ENCODE measurements around the gene MAPK1. TPM values are rescaled to one million over a fixed set of nuclear protein-coding genes. Genes with fewer than 3 reads are reported as not detected.
"Not testable (repeated sequence)": the region's sequence is repeated elsewhere in the genome, so short reads cannot be mapped to it uniquely, and the experiment has no call there.

The MAPK1 gene
- total RNA-seq, 1 donor from 2014 or later = 135 TPM

DNA sequence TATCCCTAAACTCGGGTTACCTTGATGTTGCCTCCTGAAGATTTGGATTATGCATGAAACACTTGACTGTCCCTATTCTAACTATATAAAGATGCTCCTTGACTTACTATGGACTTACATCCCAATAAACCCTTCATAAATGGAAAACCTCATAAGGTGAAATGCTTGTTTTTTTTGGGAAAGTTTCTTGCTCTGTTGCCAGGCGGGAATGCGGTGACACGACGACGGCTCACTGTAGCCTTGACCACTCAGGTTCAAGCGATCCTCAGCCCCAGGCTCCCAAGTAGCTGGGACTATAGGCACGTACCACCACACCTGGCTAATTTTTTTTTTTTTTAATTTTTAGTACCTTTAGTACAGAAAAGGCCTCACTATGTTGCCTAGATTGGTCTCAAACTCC lies 10.6 kb downstream of the MAPK1 start:
- DNase-seq (ENCODE audit: low spot score) (no peak), ATAC-seq (no peak)
- intact Hi-C loops (cut with DNase I) = no loop called here

DNA sequence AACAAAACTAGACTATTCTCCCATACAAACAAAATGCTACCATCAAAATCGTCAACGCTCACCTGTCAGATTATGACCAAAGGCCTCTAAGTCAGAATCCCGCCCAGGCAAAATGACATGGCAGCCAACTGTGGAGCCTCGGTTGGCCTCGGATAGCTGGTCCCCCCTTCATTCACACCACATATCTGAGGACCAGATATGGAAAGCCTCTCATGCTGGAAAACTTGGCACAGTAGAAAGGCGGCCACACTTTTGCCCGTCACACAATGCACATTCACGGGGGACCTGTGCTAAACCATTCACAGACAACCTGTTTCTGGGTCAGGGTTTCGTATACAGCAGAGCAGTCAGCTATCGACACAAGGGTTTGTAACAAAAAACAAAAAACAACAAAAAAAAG lies 11.2 kb downstream of the MAPK1 start:
- intact Hi-C loops (cut with DNase I) = no loop called here
- no peak for ATAC-seq
- DNase-seq (ENCODE audit: low spot score) = no peak

DNA sequence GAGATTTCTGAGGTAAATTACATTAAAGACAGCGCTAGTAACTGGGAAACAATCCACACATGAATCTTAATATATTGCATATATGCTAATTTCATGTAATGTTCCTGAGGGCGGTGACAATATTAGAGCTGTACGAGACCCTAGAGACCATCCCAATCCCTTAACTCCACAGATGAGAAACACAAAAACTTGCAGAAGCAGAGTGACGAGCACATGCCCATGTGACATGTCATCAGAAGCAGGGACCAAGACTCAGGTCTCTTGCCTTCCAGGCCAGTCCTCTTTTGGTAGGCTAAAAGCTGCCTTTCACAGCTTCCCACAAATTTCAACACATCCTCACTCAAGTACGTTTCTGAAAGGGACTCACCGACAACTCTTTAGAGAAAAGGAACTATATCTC lies 11.8 kb downstream of the MAPK1 start:
- intact Hi-C loops (cut with DNase I) = no loop called here
- DNase-seq (ENCODE audit: low spot score) = no peak
- no peak for ATAC-seq

DNA sequence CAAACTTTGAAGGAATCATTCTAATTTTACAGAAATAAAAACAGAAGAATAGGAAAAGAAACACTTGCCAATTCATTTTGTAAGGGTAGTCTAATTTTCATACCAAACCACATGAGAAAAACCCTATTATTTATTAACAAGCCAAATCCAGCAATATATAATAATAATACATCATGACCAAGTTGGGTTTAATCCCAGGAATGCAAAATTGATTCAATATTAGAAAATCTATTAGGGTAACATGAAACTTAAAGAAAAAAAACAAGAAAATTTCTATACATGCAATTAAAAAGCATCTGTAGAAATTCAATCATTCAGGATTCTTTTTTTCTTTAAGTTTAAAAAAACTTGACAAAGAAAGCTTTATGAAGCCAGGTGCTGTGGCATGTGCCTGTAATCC lies 16.8 kb downstream of the MAPK1 start:
- DNase-seq (ENCODE audit: low spot score) (no peak), ATAC-seq (no peak)
- intact Hi-C loops (cut with DNase I) = no loop called here

DNA sequence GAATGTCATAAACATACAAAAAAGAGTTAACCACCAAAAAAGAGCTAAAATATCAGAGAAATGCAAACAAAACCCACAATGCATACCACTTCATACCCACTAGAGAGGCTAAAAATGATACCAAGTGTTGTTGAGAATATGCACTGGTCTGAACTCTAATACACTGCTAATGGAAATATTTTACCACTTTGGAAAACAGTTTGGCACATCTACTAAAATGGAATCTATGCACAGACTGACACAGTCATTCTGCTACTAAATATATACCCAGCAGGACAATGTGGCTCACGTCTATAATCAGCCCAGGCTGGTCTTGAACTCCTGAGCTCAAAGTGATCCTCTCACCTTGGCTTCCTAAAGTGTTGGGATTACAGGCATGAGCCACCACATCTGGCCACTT lies 18.0 kb downstream of the MAPK1 start:
- ATAC-seq = no peak
- no peak for DNase-seq (ENCODE audit: low spot score)
- intact Hi-C loops (cut with DNase I) = no loop called here

DNA sequence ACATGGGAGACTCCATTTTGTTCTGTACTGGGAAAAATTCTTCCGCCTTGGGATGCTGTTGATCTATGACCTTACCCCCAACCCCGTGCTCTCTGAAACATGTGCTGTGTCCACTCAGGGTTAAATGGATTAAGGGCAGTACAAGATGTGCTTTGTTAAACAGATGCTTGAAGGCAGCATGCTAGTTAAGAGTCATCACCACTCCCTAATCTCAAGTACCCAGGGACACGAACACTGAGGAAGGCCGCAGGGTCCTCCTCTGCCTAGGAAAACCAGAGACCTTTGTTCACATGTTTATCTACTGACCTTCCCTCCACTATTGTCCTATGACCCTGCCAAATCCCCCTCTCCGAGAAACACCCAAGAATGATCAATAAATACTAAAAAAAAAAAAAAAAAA lies 19.4 kb downstream of the MAPK1 start:
- intact Hi-C loops (cut with DNase I); DNase-seq (ENCODE audit: low spot score); ATAC-seq: not testable (repeated sequence)

DNA sequence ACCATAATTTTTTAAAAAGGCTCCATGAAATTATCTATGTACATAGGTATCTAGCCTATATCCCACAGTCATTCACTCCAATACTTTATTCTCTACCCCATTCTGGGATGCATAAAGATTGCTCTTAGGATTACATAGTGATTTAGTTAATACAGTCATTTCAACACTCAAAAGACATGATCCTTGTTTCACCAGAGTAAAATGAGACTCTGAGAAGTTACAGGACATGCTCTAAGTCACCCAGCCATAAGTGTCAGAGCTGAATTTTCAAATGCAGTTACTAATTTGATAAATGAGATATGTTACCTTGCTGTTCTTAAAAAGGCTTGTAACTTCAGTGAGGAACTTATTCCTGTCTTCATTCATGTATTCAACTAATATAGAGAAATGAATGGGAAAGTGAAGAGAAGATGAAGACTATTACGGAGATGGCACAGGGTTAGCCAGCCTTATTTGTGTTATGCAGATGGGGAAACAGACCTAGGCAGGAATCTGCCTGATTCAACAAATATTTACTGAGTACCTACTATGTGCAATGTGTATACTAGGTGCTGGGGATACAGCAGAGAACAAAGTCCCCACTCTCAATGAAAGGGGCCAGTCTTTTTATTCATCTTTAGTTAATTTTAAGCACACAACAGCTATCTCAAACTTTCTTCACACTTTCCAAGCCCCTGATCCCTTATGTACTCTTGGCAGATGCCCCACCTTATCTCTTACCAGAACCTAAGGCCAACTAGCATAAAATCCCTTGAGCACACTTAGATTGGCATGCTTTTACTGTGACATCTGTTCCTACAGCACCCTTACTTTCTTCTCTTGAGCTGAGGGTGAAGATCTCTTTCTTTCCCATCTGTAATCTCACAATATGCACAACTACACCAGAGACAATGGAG lies 21.6 kb downstream of the MAPK1 start:
- DNase-seq (ENCODE audit: low spot score) (no peak), ATAC-seq (no peak)
- intact Hi-C loops (cut with DNase I) = no loop called here

DNA sequence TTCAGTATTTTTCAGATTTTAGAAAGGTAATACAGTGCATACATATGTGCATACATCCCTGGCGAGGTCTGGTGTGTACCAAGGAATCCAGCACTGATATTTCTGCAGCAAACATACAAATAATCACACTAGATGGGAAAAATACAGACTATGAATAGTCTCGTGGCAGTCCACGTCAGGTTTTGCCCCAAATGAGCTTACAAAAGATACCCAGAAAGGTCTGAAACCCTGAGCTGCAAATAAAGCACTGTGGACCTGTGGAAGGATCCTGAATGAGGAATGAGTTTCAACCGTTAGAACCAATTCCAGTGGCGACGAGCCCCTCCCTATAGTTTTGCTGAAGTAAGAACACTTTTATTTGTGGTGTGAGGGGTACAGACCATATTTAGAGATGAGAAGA lies 24.5 kb downstream of the MAPK1 start:
- DNase-seq (ENCODE audit: low spot score) = no peak
- intact Hi-C loops (cut with DNase I) = no loop called here
- no peak for ATAC-seq

DNA sequence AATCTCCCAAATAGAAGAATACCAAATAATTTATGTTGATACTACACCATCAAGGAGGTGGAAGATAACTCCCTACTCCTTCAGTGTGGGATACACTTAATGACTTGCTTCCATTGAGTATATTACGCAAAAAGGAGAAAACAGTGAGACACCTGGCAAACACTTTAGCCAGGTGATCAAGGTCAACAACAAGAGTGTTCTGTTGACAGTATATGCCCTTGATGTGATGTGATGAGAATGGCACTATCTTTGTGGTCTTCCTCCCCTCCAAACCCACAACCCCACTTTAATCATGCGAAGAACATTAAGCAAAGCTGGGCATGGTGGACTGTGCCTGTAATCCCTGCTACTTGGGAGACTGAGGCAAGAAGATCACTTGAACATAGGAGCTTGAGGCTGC lies 26.0 kb downstream of the MAPK1 start:
- intact Hi-C loops (cut with DNase I) = no loop called here
- ATAC-seq (no peak), DNase-seq (ENCODE audit: low spot score) (no peak)

DNA sequence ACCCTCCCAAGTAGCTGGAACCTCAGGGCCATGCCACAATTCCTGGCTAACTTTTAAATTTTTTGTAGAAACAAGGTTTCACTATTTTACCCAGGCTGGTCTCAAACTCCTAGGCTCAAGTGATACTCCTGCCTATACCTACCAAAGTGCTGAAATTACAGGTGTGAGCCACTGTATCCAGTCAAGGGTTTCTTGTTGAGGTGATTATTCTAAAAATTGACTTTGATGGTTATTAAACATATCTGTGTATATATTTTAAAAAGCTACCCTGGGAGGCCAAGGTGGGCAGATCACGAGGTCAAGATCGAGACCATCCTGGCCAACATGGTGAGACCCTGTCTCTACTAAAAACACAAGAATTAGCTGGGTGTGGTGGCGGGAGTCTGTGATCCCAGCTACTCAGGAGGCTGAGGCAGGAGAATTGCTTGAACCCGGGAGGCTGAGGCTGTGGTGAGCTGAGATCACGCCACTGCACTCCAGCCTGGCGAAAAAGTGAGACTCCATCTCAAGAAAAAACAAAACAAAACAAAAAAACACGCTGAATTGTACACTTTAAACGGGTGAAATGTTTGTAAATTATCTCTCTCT lies 27.1 kb downstream of the MAPK1 start:
- ATAC-seq = no peak
- intact Hi-C loops (cut with DNase I) = no loop called here
- DNase-seq (ENCODE audit: low spot score) = no peak

DNA sequence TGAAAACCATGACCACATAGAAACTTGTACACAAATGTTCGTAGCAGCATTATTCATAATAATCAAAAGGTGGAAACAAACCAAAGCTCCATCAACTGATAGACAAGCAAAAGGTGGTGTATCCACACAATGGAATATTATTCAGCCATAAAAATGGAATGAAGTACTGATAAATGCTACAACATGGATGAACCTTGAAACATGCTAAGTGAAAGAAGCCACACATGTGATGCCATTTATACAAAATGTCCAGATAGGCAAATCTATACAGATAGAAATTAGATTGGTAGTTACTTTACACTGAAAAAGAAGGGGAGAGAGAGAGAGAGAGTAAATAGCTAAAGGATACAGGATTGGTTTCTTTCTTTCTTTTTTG lies 27.7 kb downstream of the MAPK1 start:
- ATAC-seq = no peak

DNA sequence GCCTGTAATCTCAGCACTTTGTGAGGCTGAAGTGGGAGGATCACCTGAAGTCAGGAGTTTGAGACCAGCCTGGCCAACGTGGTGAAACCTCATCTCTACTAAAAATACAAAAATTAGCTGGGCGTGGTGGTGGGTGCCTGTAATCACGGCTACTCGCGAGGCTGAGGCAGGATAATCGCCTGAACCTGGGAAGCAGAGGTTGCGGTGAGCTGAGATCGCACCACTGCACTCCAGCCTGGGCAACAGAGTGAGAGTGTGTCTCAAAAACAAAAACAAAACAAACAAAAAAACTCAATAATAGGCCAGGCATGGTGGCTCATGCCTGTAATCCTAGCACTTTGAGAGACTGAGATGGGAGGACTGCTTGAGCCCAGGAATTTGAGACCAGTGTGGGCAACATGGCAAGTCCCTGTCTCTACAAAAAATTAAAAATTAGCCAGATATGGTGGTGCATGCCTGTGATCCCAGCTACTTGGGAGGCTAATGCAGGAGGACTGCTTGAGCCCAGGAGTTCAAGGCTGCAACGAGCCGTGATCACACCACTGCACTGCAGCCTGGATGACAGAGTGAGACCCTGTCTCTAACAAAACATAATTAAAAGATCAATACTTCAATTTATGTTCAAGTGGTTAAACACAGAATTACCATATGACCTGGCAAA lies 28.2 kb downstream of the MAPK1 start:
- DNase-seq (ENCODE audit: low spot score); ATAC-seq; intact Hi-C loops (cut with DNase I): not testable (repeated sequence)

More for the DNA sequence above, 27.7 kb downstream of the MAPK1 start:
- no peak for DNase-seq (ENCODE audit: low spot score)
- intact Hi-C loops (cut with DNase I) = no loop called here

DNA sequence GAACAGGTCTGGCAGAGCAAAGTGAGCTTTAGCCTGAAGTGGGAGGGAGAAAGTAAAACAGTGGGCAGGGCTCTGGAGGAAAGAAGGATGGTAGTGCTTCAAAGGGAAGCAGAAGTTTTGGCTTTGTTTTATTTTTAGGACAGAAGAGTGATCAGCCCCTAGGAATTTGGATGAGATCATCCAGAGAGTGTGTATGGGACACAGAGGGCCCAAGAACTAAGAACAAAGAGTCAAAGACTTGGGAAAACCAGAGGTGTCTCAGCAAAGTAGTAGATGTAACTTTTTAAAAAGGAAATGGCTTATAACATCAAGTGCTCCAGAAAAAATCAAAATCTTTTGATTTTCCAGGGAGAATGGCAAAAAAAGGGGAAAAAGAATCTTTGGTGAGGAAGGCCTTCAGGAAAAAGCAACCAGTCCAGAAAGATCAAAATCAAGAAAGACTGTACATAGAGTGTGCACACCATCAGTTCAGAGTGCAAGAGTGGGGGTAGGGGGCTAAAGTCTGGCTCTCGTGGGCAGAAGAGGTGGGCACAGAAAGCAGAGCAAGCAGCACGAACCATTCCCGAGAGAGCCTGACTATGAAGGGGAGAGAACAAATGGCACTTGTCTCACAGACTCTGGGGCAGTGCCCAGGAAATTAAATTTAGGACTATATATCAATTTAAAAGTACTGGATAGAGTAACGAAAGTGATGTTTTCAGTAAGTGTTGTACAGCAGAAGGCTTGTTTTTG lies 30.0 kb downstream of the MAPK1 start:
- ATAC-seq (peak; percentile 92), DNase-seq (ENCODE audit: low spot score) (no peak)
- intact Hi-C loops (cut with DNase I) = no loop called here

DNA sequence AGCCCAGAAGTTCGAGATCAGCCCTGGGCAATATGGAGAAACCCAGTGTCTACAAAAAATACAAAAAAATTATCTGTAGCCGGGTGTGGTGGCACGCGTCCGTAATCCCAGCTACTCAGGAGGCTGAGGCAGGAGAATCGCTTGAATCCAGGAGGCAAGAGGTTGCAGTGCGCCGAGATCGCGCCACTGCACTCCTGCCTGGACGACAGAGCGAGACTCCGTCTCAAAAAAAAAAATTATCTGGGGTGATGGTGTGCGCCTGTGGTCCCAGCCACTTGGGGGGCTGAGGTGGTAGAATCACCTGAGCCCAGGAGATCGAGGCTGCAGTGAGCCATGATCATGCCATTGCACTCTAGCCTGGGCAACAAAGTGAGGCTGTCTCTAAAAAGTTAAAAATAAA lies 31.0 kb downstream of the MAPK1 start:
- DNase-seq (ENCODE audit: low spot score); ATAC-seq; intact Hi-C loops (cut with DNase I): not testable (repeated sequence)

DNA sequence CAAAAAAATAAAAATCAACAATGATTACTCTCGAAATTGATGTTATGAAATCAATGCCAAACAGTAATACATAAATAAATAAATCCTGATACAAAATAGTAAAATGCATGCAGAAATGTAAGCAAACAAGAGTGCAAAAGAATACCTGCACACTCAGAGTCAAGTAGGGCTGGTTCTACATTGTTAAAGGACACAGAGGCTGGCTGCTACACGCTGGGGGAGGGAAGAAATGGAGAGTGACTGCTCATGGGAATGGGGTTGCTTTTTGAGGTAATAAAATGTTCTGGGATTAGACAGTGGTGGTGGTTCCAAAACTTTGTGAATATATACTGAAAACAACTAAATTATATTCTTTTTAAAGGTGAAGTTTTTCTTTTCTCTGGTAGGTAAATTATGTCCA lies 32.1 kb downstream of the MAPK1 start:
- no peak for ATAC-seq
- intact Hi-C loops (cut with DNase I) = no loop called here
- no peak for DNase-seq (ENCODE audit: low spot score)

DNA sequence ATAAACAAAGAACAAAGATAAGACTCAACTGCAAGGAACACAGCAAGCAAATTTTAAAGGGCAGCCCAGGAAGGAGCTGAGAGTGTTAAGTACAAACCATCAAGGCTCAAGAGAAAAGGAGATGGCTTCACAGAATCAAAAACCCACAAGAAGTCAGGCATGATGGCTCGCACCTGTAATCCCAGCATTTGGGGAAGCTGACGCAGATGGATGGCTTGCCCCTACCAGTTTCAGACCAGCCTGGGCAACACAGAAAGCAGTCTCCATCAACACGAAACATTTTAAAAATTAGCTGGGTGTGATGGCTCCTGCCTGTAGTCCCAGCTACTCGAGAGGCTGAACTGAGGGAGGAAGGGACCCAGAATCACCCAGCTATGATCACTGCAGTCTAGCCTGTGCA lies 32.6 kb downstream of the MAPK1 start:
- intact Hi-C loops (cut with DNase I) = no loop called here
- ATAC-seq = no peak
- DNase-seq (ENCODE audit: low spot score) = no peak

DNA sequence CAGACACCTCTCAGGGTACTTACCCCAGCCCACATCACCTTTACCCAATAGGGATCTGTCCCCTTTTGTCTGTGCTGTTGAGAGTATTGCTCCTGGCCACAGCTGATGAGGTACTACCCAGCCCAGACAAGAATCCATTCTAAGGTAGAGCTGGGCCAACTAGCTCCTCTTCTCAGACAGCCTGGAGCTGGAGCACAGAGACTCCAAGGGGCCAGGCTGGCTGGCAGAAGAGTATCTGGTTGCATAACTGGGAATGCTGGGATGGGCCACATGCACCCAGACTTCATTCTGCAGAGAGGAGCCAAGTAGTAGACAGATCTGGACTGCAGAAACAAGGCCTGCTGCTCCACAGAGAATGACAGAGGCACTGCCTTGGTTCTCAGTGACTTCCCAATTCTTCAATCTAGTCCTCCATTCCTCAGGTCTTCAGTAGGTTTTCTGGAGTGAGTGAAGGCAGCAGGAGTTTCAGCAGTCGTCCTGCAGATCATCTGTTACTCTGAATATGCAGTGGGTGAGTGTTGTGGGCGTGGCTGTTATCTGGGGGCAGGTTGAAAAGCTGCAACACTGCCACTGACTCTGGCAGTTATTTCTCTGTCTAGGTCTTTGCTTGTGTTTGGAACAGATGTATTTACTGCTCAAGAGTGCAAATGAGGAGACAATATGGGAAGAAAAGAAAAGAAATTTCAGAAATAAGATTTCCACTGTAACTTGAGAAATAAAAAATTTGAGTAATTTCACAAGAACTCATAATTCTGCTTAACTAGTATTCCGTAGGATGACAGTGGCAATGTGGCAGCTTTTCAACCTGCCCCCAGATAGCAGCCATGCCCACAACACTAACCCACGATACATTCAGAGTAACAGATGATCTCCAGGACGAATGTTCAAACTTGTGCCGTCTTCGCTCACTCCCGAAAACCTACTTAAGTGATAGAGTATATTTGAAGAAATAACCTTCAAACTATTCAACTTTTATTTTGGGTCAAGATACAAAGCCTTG lies 34.9 kb downstream of the MAPK1 start:
- DNase-seq (ENCODE audit: low spot score) (no peak), ATAC-seq (peak; percentile 84)
- intact Hi-C loops (cut with DNase I) = no loop called here

DNA sequence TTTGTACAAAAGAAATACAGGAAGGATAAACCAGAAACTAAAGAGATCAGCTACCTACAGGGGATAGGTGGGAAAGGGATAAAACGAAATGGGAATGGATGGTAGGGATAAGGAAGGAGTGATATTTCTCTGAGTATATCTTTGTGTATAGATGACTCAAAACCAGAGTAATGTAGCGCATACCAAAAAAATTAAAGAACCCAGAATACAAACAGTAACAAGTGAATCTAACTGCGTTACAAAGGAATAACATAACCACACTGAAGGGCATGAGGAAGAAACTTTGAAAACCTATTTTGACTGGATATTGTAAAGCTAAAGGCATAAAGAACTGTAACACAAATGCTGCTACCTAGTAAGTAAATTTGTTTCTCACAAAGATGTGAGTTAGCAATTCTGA lies 37.9 kb downstream of the MAPK1 start:
- no peak for DNase-seq (ENCODE audit: low spot score)
- intact Hi-C loops (cut with DNase I) = no loop called here
- no peak for ATAC-seq

Data from sciatic nerve (tissue), 2 donors.